RCC 7860 (cell line): Measurements from ENCODE around the gene AKR1A1.

ENCODE experiments used
- DNase-seq: peaks from one replicate; pipeline ENCODE4 v3.0.0-alpha.2; 2015; ENCODE audit warnings: low spot score
- FAIRE-seq: peaks from 2 replicates; lab custom pipeline; 2012; peaks lifted over from hg19 to GRCh38; lab: Jason Lieb, UNC

AKR1A1 gene

DNA sequence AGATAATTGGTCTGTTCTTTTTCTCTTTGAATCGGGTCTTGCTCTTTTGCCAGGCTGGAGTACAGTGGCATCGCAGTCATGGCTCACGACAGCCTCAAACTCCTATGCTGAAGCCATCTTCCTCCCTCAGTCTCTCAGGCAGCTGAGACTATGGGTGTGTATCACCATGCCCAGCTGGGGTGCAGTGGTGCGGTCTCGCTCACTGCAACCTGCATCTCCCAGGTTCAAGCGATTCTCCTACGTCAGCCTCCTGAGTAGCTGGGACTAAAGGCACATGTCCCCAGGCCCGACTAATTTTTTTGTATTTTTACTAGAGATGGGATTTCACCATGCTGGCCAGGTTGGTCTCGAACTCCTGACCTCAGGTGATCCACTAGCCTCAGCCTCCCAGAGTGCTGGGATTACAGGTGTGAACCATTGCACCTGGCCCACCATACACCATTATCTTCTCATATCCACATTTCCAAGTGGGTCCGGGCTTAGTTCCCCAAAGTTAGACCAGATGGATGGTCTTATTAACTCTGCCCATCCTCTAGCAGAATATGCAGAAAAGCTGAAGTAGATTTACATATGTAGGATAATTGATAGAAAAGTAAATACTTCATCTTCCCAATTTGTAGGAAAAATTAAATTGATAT is 60.1 kb downstream of the AKR1A1 start:
- FAIRE-seq: no peak
- no peak for DNase-seq

DNA sequence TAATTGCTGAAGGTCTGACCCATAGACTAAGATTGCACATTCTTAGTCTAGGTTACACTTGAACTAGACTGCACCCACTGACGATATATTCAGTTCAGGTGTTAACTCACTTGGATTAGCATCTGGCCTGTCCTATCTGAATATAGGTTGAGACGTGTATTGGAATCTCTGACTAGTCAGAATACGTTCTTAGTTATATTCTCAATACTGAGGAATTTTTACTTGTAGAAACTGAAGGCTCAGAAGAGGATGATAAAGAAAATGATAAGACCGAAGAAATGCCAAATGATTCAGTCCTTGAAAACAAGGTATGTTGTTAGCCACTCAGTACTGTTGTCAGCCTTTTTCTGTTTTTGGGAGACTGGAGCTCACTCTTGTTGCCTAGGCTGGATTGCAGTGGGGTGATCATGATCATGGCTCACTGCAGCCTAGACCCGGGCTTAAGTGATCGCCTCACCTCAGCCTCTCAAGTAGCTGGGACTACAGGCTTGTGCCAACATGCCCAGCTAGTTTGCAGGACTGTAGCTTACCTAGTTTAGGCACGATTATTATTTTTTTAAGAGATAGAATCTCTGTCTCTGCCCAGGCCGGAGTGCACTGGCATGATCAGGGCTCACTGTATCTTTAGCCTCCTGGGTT is 62.4 kb downstream of the AKR1A1 start:
- FAIRE-seq (no peak), DNase-seq (no peak)

DNA sequence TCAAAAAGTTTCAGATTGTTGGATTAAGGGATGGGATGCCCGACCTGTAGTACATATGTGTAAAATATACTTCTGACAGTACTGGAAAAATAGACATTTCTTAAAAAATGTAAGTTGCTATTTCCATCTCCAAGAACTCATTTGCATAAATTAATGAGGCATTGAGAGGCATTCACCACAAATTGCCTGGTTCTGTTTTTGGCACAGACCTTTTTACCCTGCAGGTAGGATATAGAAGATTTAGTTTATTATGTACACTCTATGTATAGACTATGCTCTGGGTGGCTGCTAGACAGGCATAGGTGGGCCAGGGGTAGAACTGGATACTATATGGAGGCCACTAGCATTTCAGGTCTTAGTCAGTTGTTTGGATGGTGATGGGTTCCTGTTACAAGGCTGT is 65.3 kb downstream of the AKR1A1 start:
- DNase-seq: no peak
- no peak for FAIRE-seq

DNA sequence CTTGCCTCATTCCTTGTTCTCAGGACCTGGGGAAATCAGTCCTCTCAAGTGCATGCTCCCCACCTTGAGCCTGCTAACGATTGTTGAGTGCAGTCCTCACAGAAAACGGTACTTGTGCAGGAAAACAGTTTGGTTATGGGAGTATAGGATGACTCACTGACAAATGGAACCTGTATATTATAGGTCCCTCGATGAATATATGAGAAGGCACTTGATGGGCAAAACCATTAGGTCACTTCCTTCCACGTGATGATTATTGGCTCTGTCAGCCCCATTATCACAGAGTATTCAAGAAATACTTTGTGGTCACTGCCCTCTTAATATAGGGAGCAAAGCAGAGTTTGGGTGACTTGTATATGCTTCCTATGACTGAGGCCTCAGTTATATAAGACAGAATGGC is 67.0 kb downstream of the AKR1A1 start:
- no peak for DNase-seq
- no peak for FAIRE-seq

DNA sequence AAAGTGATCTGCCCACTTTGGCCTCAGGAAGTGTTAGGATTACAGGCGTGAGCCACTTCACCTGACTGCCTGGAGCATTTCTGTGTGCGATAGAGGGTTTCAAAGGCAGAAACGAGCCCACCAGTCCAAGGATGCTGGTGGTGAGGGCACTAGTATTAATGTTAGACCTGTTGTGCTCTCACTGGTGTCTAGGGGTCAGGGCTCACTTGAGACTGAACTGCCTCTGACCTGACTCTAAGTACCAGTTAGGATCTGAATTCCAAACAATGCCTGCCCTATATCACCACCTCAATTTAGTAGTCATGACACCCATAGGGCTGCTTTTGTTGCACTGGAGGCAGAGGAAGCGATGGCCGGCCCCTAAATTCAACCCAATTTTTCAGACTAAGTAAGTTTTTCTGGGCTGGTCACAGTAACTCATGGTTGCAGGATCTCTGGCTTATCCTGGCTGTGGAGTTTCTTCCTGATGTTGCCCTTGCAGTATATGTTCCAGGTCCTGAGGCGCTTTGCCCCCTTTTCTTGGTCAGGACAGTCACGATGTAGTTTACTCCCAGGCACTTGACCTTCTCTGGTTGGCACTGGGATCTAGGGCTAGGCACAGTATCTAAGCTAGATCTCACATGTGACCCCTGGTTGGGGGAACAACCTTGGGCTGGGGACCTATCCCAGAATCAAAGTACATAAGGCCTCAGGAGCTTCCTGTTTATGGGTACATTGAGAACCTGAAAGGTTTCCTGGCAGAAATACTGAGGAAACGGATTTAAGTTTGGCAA is 68.7 kb downstream of the AKR1A1 start:
- FAIRE-seq (no peak), DNase-seq (no peak)
